ENCODE results near the gene GRID1.

DNA sequence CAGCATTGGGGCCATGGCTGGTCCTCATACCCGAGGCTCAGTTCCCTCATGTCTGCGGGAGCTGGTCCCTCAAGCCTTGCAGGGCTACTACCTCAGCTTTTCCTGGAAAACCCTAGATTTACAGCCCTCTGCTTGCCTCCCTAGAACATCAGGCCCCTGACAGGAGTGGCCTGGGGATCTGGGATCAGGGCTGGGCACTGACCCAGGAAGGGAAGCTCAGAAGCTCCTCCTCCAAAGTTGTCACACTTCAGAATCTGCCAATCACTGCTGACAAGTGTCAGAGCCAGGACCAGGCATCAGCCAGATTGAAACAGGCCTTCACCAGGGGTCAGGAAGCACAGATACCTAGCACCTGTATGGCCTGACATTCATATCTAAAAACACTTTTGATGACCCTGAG, 115.2 kb downstream of the GRID1 start:
- TF ChIP-seq, protein P1, sequence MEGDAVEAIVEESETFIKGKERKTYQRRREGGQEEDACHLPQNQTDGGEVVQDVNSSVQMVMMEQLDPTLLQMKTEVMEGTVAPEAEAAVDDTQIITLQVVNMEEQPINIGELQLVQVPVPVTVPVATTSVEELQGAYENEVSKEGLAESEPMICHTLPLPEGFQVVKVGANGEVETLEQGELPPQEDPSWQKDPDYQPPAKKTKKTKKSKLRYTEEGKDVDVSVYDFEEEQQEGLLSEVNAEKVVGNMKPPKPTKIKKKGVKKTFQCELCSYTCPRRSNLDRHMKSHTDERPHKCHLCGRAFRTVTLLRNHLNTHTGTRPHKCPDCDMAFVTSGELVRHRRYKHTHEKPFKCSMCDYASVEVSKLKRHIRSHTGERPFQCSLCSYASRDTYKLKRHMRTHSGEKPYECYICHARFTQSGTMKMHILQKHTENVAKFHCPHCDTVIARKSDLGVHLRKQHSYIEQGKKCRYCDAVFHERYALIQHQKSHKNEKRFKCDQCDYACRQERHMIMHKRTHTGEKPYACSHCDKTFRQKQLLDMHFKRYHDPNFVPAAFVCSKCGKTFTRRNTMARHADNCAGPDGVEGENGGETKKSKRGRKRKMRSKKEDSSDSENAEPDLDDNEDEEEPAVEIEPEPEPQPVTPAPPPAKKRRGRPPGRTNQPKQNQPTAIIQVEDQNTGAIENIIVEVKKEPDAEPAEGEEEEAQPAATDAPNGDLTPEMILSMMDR (IDR thresholded peaks at IDR 0.05), result no peak
- TF ChIP-seq POLR2AphosphoS5 (IDR thresholded peaks at IDR 0.05) (no peak), POLR2A (IDR thresholded peaks at IDR 0.05) (no peak), EP300 (IDR thresholded peaks at IDR 0.05; ENCODE audit: low read depth) (no peak)
